Liver (tissue), 9 donors: ENCODE measurements around the gene PDE1C. TPM values are rescaled to one million over a fixed set of nuclear protein-coding genes. Genes with fewer than 3 reads are reported as not detected.

Experiments
- DNase-seq: peaks from one replicate; pipeline ENCODE4 v3.0.0-alpha.2; 2017; ENCODE audit warnings: low spot score
- H3K27ac ChIP-seq, 2 donors: one replicate each; pipeline ENCODE4 v1.7.0; 2013; ENCODE audit warnings: inconsistent platforms in 2 of 2, low read length in 2 of 2, control low read depth in 1 of 2, low read depth in 1 of 2, mild to moderate bottlenecking in 1 of 2
- H3K27me3 ChIP-seq, 4 donors: one replicate each; pipeline versions ENCODE4 v1.6.1 to v1.7.0; 2013; ENCODE audit warnings: low read length in 3 of 4, inconsistent platforms in 1 of 4, mild to moderate bottlenecking in 1 of 4, moderate library complexity in 1 of 4; ENCODE audit not compliant: control insufficient read depth in 4 of 4, insufficient read depth in 4 of 4
- H3K36me3 ChIP-seq, 4 donors: one replicate each; pipeline versions ENCODE4 v1.6.1 to v1.7.0; 2013; ENCODE audit warnings: low read length in 3 of 4, mild to moderate bottlenecking in 3 of 4, low read depth in 1 of 4, moderate library complexity in 1 of 4; ENCODE audit not compliant: control insufficient read depth in 4 of 4, insufficient read depth in 3 of 4
- H3K4me1 ChIP-seq, 4 donors: one replicate each; pipeline versions ENCODE4 v1.6.1 to v1.7.0; 2013; ENCODE audit warnings: low read length in 3 of 4, mild to moderate bottlenecking in 3 of 4, moderate library complexity in 1 of 4; ENCODE audit not compliant: control insufficient read depth in 4 of 4, insufficient read depth in 4 of 4
- H3K4me3 ChIP-seq, 3 donors: one replicate each; pipeline versions ENCODE4 v1.6.1 to v1.7.0; 2013; ENCODE audit warnings: low read length in 3 of 3, control low read depth in 1 of 3, low read depth in 1 of 3, mild to moderate bottlenecking in 1 of 3
- H3K9ac ChIP-seq, 2 donors: one replicate each; pipeline ENCODE4 v1.7.0; 2013; ENCODE audit warnings: low read length in 2 of 2, mild to moderate bottlenecking in 2 of 2, moderate library complexity in 2 of 2, control low read depth in 1 of 2, low read depth in 1 of 2
- H3K9me3 ChIP-seq, 4 donors: one replicate each; pipeline versions ENCODE4 v1.6.1 to v1.7.0; 2013; ENCODE audit warnings: low read length in 3 of 4; ENCODE audit not compliant: control insufficient read depth in 4 of 4
- ATF3 ChIP-seq: IDR thresholded peaks from 2 replicates; pipeline ENCODE4 v1.6.1; 2016; ENCODE audit warnings: antibody characterized with exemption
- EGR1 ChIP-seq, 2 donors: IDR thresholded peaks; 2 replicates each; pipeline ENCODE4 v1.6.1; 2016 to 2018; ENCODE audit warnings: antibody characterized with exemption in 2 of 2, low read depth in 2 of 2
- FOXA1 ChIP-seq: IDR thresholded peaks from 2 replicates; pipeline ENCODE4 v1.6.1; 2016; ENCODE audit warnings: antibody characterized with exemption
- FOXA2 ChIP-seq: IDR thresholded peaks from 2 replicates; pipeline ENCODE4 v1.6.1; 2016; ENCODE audit warnings: antibody characterized with exemption
- GABPA ChIP-seq, 2 donors: IDR thresholded peaks in 1 of 2; conservative IDR thresholded peaks in 1 of 2; 2 replicates each; pipeline ENCODE4 v1.6.1; 2016; ENCODE audit warnings: antibody characterized with exemption in 2 of 2, mild to moderate bottlenecking in 1 of 2, moderate library complexity in 1 of 2
- HNF4A ChIP-seq, 2 donors: conservative IDR thresholded peaks; 2 replicates each; pipeline ENCODE4 v1.6.1; 2016; ENCODE audit warnings: antibody characterized with exemption in 2 of 2, mild to moderate bottlenecking in 2 of 2
- HNF4G ChIP-seq: IDR thresholded peaks from 2 replicates; pipeline ENCODE4 v1.6.1; 2016; ENCODE audit warnings: antibody characterized with exemption
- JUND ChIP-seq, 2 donors: IDR thresholded peaks; 2 replicates each; pipeline ENCODE4 v1.6.1; 2016; ENCODE audit warnings: antibody characterized with exemption in 2 of 2
- MAX ChIP-seq: IDR thresholded peaks from 2 replicates; pipeline ENCODE4 v1.6.1; 2016; ENCODE audit warnings: antibody characterized with exemption
- NR2F2 ChIP-seq: IDR thresholded peaks from 2 replicates; pipeline ENCODE4 v1.6.1; 2016; ENCODE audit warnings: antibody characterized with exemption
- RAD21 ChIP-seq, 2 donors: IDR thresholded peaks; 2 replicates each; pipeline ENCODE4 v1.6.1; 2016; ENCODE audit warnings: antibody characterized with exemption in 2 of 2, mild to moderate bottlenecking in 2 of 2
- RXRA ChIP-seq, 2 donors: IDR thresholded peaks; 2 replicates each; pipeline ENCODE4 v1.6.1; 2017 to 2018; ENCODE audit warnings: antibody characterized with exemption in 2 of 2, mild to moderate bottlenecking in 1 of 2
- SP1 ChIP-seq: IDR thresholded peaks from 2 replicates; pipeline ENCODE4 v1.6.1; 2018; ENCODE audit warnings: antibody characterized with exemption, mild to moderate bottlenecking
- TAF1 ChIP-seq: conservative IDR thresholded peaks from 2 replicates; pipeline ENCODE4 v1.6.1; 2016; ENCODE audit warnings: antibody characterized with exemption, mild to moderate bottlenecking
- YY1 ChIP-seq: IDR thresholded peaks from 2 replicates; pipeline ENCODE4 v1.6.1; 2016; ENCODE audit warnings: antibody characterized with exemption, mild to moderate bottlenecking
- WGBS: extraction: QIAGEN DNeasy Blood & Tissue Kit; methylation state at CpG from one replicate; pipeline ENCODE4 v1.1.7; 2013; 5-methylcytosine and 5-hydroxymethylcytosine counted together
- polyA plus RNA-seq, 2 donors: library from polyadenylated mRNA; stranded (reverse) in 1 of 2; unstranded in 1 of 2; fragments of 200-250 nt in 1 of 2; fragments of >200 nt in 1 of 2; fragmentation: Nextera tagmentation in 1 of 2; extraction: Ambion mirVana in 1 of 2; gene quantifications; one replicate each; pipeline versions ENCODE4 v1.2.1 to v1.2.3, GENCODE V29; 2013 to 2015
- total RNA-seq, 2 donors: library from RNA; depleted of rRNA; stranded (reverse); fragments of >200 nt; gene quantifications; one replicate each; pipeline ENCODE4 v1.2.3, GENCODE V29; 2014
- TF ChIP-seq, protein P1 (sequence below): IDR thresholded peaks from 2 replicates; pipeline ENCODE4 v1.6.1; 2016; ENCODE audit warnings: antibody characterized with exemption, mild to moderate bottlenecking
- TF ChIP-seq, protein P2 (sequence below): fragments of 150-350 bp; IDR thresholded peaks from 2 replicates; pipeline ENCODE4 v1.5.1; 2017; ENCODE audit warnings: improper control_type of control experiment, low read depth, low read length; ENCODE audit not compliant: missing input control
- TF ChIP-seq, protein P3 (sequence below): IDR thresholded peaks from 2 replicates; pipeline ENCODE4 v1.6.1; 2016; ENCODE audit warnings: antibody characterized with exemption
- donor health status: healthy.
- donor health status: healthy.
- donor health status: healthy.
- donor health status: healthy.
- donor health status: healthy.

PDE1C gene
- total and polyA plus RNA-seq, 4 donors, result 0.05 to 0.92 (median 0.47) TPM; not detected in 1

DNA sequence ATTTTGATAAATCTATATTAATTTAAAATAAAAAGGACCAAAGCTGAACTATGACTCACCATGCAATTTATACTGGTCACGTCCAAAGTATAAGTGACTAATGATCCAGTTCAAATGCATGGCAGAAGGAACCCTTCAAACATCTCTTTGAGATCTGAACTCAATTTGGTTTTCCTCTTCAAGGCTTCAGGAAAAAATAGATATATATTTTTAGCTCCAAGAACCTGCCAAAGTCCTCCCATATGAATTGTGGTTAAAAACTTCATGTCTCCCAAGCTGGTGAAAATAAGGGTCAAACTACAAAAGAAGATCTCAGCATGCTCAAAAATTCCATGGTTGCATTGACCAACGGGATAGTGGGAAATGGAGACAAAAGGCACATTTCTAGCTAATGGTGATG, 34.6 kb upstream of the PDE1C start:
- H3K27me3 ChIP-seq, result no peaks in the 10 kb centered on the region
- H3K27ac ChIP-seq, result no peak overlapping the region
- no peaks in the 10 kb centered on the region for H3K36me3 ChIP-seq
- H3K9me3 ChIP-seq, result no peaks in the 10 kb centered on the region
- no peak for DNase-seq
- 70% methylated on average over 2 of the region's 2 CpGs for WGBS
- H3K9ac ChIP-seq, result no peak overlapping the region
- no peak for TF ChIP-seq TAF1
- TF ChIP-seq FOXA2, result no peak
- no peak for TF ChIP-seq GABPA (IDR thresholded peaks at IDR 0.05 in 1 of 2, conservative IDR thresholded peaks at IDR 0.05 in 1 of 2)
- no peak for TF ChIP-seq YY1
- TF ChIP-seq RAD21 (IDR thresholded peaks at IDR 0.05), result no peak
- no peak for TF ChIP-seq ATF3
- TF ChIP-seq, protein P1, sequence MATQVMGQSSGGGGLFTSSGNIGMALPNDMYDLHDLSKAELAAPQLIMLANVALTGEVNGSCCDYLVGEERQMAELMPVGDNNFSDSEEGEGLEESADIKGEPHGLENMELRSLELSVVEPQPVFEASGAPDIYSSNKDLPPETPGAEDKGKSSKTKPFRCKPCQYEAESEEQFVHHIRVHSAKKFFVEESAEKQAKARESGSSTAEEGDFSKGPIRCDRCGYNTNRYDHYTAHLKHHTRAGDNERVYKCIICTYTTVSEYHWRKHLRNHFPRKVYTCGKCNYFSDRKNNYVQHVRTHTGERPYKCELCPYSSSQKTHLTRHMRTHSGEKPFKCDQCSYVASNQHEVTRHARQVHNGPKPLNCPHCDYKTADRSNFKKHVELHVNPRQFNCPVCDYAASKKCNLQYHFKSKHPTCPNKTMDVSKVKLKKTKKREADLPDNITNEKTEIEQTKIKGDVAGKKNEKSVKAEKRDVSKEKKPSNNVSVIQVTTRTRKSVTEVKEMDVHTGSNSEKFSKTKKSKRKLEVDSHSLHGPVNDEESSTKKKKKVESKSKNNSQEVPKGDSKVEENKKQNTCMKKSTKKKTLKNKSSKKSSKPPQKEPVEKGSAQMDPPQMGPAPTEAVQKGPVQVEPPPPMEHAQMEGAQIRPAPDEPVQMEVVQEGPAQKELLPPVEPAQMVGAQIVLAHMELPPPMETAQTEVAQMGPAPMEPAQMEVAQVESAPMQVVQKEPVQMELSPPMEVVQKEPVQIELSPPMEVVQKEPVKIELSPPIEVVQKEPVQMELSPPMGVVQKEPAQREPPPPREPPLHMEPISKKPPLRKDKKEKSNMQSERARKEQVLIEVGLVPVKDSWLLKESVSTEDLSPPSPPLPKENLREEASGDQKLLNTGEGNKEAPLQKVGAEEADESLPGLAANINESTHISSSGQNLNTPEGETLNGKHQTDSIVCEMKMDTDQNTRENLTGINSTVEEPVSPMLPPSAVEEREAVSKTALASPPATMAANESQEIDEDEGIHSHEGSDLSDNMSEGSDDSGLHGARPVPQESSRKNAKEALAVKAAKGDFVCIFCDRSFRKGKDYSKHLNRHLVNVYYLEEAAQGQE, result no peak
- no peak for TF ChIP-seq HNF4G
- TF ChIP-seq RXRA (IDR thresholded peaks at IDR 0.05), result no peak
- TF ChIP-seq FOXA1, result no peak
- TF ChIP-seq, protein P2, sequence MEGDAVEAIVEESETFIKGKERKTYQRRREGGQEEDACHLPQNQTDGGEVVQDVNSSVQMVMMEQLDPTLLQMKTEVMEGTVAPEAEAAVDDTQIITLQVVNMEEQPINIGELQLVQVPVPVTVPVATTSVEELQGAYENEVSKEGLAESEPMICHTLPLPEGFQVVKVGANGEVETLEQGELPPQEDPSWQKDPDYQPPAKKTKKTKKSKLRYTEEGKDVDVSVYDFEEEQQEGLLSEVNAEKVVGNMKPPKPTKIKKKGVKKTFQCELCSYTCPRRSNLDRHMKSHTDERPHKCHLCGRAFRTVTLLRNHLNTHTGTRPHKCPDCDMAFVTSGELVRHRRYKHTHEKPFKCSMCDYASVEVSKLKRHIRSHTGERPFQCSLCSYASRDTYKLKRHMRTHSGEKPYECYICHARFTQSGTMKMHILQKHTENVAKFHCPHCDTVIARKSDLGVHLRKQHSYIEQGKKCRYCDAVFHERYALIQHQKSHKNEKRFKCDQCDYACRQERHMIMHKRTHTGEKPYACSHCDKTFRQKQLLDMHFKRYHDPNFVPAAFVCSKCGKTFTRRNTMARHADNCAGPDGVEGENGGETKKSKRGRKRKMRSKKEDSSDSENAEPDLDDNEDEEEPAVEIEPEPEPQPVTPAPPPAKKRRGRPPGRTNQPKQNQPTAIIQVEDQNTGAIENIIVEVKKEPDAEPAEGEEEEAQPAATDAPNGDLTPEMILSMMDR, result no peak
- TF ChIP-seq SP1, result no peak
- no peak for TF ChIP-seq EGR1 (IDR thresholded peaks at IDR 0.05; ENCODE audit: low read depth in 2 of 2)
- no peak for TF ChIP-seq NR2F2
- TF ChIP-seq, protein P3, sequence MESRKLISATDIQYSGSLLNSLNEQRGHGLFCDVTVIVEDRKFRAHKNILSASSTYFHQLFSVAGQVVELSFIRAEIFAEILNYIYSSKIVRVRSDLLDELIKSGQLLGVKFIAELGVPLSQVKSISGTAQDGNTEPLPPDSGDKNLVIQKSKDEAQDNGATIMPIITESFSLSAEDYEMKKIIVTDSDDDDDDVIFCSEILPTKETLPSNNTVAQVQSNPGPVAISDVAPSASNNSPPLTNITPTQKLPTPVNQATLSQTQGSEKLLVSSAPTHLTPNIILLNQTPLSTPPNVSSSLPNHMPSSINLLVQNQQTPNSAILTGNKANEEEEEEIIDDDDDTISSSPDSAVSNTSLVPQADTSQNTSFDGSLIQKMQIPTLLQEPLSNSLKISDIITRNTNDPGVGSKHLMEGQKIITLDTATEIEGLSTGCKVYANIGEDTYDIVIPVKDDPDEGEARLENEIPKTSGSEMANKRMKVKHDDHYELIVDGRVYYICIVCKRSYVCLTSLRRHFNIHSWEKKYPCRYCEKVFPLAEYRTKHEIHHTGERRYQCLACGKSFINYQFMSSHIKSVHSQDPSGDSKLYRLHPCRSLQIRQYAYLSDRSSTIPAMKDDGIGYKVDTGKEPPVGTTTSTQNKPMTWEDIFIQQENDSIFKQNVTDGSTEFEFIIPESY, result no peak
- TF ChIP-seq MAX, result no peak
- TF ChIP-seq JUND (IDR thresholded peaks at IDR 0.05), result no peak
- H3K4me1 ChIP-seq, result no peaks in the 10 kb centered on the region
- no peak overlapping the region for H3K4me3 ChIP-seq

DNA sequence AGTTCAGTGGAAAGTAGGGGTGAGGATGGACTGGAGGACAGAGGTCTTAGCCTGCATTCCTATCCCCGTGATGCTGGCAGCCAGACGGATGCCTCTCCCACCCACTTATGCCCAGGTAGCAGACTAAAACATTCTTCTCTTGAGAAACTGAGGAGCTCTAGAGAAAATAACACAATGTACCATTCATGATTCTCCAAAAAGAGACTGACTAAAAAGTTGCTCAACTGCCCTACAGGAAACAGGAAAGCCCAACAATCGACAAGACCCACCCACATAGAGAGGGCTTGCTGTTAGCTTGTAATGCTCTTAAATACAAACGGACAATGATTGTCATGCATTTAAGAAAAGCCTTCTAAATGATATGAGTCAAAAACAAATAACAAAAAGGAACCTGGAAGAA, 33.2 kb upstream of the PDE1C start:
- Histone ChIP-seq H3K36me3 (no peaks in the 10 kb centered on the region), H3K9me3 (no peaks in the 10 kb centered on the region), H3K4me3 (no peak overlapping the region), H3K27me3 (no peaks in the 10 kb centered on the region), H3K4me1 (no peaks in the 10 kb centered on the region), H3K9ac (no peak overlapping the region), H3K27ac (no peak overlapping the region)
- 63% methylated on average over 4 of the region's 4 CpGs for WGBS
- no peak for DNase-seq
- TF ChIP-seq, protein P3, result no peak
- no peak for TF ChIP-seq HNF4G
- no peak for TF ChIP-seq YY1
- no peak for TF ChIP-seq SP1
- TF ChIP-seq, protein P2, result no peak
- TF ChIP-seq FOXA2, result no peak
- TF ChIP-seq MAX, result no peak
- TF ChIP-seq GABPA (IDR thresholded peaks at IDR 0.05 in 1 of 2, conservative IDR thresholded peaks at IDR 0.05 in 1 of 2), result no peak
- no peak for TF ChIP-seq FOXA1
- no peak for TF ChIP-seq RXRA (IDR thresholded peaks at IDR 0.05)
- TF ChIP-seq TAF1, result no peak
- no peak for TF ChIP-seq JUND (IDR thresholded peaks at IDR 0.05)
- TF ChIP-seq HNF4A (conservative IDR thresholded peaks at IDR 0.05), result no peak
